ENCODE data around the gene REPIN1. TPM values are rescaled to one million over a fixed set of nuclear protein-coding genes. Genes with fewer than 3 reads are reported as not detected.

Gene REPIN1
- total RNA-seq, 1 donor from 2014 or later = 65.8 TPM

DNA sequence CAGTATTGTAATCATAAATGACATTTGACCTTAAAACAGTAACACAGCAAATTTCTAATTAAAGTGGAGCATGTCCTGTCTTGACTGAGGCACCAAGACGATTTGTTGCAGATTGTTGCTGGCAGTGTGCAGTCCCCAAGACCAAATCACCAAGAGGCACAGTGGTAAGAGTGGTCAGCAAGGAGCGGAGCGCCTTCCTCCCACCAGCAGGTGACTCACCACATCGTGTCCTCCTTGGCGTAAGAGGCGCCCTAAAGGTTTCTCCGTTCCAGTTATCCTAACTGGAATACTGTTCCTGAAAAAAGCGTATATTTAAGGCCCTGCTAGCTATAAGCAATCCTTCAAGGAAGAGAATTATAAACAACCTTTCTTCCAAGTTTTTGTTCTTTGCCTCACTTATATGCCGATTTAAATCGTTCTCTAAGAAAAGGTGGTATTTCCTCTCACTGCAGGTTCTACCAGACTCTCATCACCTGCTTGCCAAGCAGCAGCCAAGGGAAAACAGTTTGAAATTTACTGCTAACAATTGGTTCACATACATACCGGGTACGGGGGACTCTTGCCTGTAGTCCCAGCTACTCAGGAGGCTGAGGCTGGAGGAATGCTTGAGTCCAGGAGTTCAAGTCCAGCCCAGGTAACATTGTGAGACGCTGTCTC lies 10.7 kb upstream of the REPIN1 start:
- H3K27me3 Mint-ChIP-seq (ENCODE audit: low read depth) = no peaks in the 10 kb centered on the region
- no peak overlapping the region for H3K27ac Mint-ChIP-seq (ENCODE audit: unreplicated experiment)
- no peak for DNase-seq (ENCODE audit: low spot score)
- TF ChIP-seq, protein P1, sequence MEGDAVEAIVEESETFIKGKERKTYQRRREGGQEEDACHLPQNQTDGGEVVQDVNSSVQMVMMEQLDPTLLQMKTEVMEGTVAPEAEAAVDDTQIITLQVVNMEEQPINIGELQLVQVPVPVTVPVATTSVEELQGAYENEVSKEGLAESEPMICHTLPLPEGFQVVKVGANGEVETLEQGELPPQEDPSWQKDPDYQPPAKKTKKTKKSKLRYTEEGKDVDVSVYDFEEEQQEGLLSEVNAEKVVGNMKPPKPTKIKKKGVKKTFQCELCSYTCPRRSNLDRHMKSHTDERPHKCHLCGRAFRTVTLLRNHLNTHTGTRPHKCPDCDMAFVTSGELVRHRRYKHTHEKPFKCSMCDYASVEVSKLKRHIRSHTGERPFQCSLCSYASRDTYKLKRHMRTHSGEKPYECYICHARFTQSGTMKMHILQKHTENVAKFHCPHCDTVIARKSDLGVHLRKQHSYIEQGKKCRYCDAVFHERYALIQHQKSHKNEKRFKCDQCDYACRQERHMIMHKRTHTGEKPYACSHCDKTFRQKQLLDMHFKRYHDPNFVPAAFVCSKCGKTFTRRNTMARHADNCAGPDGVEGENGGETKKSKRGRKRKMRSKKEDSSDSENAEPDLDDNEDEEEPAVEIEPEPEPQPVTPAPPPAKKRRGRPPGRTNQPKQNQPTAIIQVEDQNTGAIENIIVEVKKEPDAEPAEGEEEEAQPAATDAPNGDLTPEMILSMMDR (IDR thresholded peaks at IDR 0.05) = no peak
- H3K36me3 Mint-ChIP-seq (ENCODE audit: low read depth) = no peaks in the 10 kb centered on the region
- peaks cover 10% of the 10 kb centered on the region for H3K4me1 Mint-ChIP-seq (ENCODE audit: low read depth)
- H3K9me3 Mint-ChIP-seq (ENCODE audit: low read depth) = no peaks in the 10 kb centered on the region
- no peak overlapping the region for H3K4me3 Mint-ChIP-seq (ENCODE audit: unreplicated experiment)

DNA sequence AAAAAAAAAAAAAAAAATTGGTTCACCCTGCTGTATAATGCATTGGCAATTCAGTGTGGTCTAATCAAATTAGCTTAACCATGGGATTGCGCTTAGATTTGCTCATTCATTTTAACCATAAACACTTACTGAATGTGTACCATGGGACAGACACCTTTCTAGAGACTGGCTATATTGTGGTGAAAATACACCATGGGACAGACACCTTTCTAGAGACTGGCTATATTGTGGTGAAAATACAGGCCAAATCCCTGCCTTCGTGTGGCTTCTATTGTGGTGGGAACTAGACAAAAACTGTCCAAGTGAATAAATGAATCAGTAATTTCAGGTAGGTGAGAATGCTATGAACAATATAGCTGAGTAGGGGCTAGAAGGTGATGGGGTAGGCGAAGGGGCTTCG lies 10.2 kb upstream of the REPIN1 start:
- Mint-ChIP-seq H3K4me1 (ENCODE audit: low read depth) (peaks cover 10% of the 10 kb centered on the region), H3K27me3 (ENCODE audit: low read depth) (no peaks in the 10 kb centered on the region), H3K27ac (ENCODE audit: unreplicated experiment) (no peak overlapping the region), H3K9me3 (ENCODE audit: low read depth) (no peaks in the 10 kb centered on the region), H3K36me3 (ENCODE audit: low read depth) (no peaks in the 10 kb centered on the region), H3K4me3 (ENCODE audit: unreplicated experiment) (no peak overlapping the region)
- TF ChIP-seq, protein P1 (IDR thresholded peaks at IDR 0.05) = no peak
- no peak for DNase-seq (ENCODE audit: low spot score)

DNA sequence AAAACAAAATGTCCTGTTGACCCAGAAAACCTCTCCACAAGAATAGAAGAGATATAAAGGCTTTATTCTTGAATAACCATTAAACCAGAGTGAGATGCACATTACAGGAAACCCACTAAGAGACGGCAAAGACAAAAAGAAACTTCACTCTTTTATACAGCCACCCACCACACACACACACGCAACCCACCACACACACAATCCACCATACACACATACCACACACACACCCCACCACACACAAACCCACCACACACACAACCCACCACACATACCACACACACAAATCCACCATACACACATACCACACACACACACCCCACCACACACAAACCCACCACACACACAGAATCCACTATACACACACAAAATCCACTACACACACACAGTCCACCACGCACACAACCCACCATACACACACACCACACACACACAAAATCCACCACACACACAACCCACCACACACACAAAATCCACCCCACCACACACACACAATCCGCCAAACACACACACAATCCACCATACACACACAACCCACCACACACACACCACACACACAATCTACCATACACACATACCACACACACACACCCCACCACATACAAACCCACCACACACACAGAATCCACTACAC lies 9.5 kb upstream of the REPIN1 start:
- TF ChIP-seq, protein P1 (IDR thresholded peaks at IDR 0.05) = no peak
- no peak overlapping the region for H3K27ac Mint-ChIP-seq (ENCODE audit: unreplicated experiment)
- H3K4me1 Mint-ChIP-seq (ENCODE audit: low read depth) = peaks cover 10% of the 10 kb centered on the region
- H3K36me3 Mint-ChIP-seq (ENCODE audit: low read depth) = no peaks in the 10 kb centered on the region
- no peak overlapping the region for H3K4me3 Mint-ChIP-seq (ENCODE audit: unreplicated experiment)
- no peak for DNase-seq (ENCODE audit: low spot score)
- no peaks in the 10 kb centered on the region for H3K9me3 Mint-ChIP-seq (ENCODE audit: low read depth)
- no peaks in the 10 kb centered on the region for H3K27me3 Mint-ChIP-seq (ENCODE audit: low read depth)

DNA sequence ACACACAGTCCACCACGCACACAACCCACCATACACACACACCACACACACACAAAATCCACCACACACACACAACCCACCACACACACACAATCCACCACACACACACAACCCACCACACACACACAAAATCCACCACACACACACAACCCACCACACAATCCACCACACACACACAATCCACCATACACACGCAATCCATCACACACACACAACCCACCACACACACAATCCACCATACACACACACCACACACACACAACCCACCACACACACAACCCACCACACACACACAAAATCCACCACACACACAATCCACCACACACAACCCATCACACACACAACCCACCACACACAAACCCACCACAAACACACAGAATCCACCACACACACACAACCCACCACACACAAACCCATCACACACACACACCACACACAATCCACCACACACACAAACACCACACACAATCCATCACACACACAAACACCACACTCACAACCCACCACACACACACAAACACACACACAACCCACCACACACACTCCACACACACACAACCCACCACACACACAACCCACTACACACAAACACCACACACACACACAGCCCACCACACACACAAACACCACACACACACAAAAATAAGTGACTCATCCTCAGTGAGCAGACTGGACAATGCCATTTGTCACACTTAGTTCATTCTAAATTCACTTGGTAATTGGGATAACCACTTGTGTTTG lies 8.8 kb upstream of the REPIN1 start:
- no peak for DNase-seq (ENCODE audit: low spot score)
- Mint-ChIP-seq H3K4me1 (ENCODE audit: low read depth) (peaks cover 10% of the 10 kb centered on the region), H3K27ac (ENCODE audit: unreplicated experiment) (no peak overlapping the region), H3K27me3 (ENCODE audit: low read depth) (no peaks in the 10 kb centered on the region), H3K4me3 (ENCODE audit: unreplicated experiment) (no peak overlapping the region), H3K36me3 (ENCODE audit: low read depth) (no peaks in the 10 kb centered on the region), H3K9me3 (ENCODE audit: low read depth) (no peaks in the 10 kb centered on the region)
- TF ChIP-seq, protein P1 (IDR thresholded peaks at IDR 0.05) = no peak

DNA sequence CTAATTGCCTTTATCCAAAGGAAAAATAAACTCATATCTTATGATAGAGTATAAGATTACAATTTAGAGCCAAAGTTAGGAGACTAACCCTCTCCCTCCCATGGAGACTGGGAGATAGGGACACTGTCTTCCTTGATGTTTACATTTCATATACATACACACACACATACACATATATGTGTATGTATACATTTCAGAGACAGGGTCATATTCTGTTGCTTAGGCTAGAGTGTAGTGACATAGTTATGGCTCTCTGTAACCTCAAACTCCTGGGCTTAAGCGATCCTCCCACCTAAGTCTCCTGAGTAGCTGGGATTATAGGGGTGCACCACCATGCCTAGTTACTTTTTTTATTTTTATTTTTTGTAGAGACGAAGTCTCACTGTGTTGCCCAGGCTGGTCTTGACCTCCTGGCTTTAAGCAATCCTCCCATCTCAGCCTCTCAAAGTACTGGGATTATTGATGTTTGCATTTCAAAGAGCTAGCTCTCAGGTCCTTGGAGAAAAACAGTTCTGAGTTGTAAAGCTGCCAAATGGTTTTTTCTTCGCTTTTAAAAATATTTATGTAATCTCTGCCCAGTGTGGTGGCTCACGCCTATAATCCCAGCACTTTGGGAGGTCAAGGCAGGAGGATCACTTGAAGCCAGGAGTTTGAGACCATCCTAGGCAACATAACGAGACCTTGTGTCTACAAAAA lies 8.1 kb upstream of the REPIN1 start:
- Mint-ChIP-seq H3K4me1 (ENCODE audit: low read depth) (peaks cover 10% of the 10 kb centered on the region), H3K4me3 (ENCODE audit: unreplicated experiment) (no peak overlapping the region), H3K27ac (ENCODE audit: unreplicated experiment) (no peak overlapping the region), H3K9me3 (ENCODE audit: low read depth) (no peaks in the 10 kb centered on the region), H3K27me3 (ENCODE audit: low read depth) (no peaks in the 10 kb centered on the region), H3K36me3 (ENCODE audit: low read depth) (no peaks in the 10 kb centered on the region)
- TF ChIP-seq, protein P1 (IDR thresholded peaks at IDR 0.05) = no peak
- DNase-seq (ENCODE audit: low spot score) = no peak
